MV-4-11 (cell line): ENCODE data around the gene PDGFD.
A peak's percentile ranks its signal among the peaks of the same experiment; 100 is the strongest.

Experiments
- DNase-seq: peaks from one replicate; lab custom pipeline; 2025; lab: John Stamatoyannopoulos, UW

The PDGFD gene

GRCh38 chr11:103920449-103920848 is 243.5 kb downstream of the PDGFD start:
- DNase-seq: no peak

- peak; percentile 46 for DNase-seq
Measured at GRCh38 chr11:103910721-103911120, 253.2 kb downstream of the PDGFD start.

GRCh38 chr11:103907548-103908455 is 256.1 kb downstream of the PDGFD start:
- peak; percentile 54 for DNase-seq

GRCh38 chr11:103907136-103907535 is 256.8 kb downstream of the PDGFD start:
- no peak for DNase-seq

- peak; percentile 80 for DNase-seq
Measured at GRCh38 chr11:103906291-103906867, 257.6 kb downstream of the PDGFD start.

GRCh38 chr11:103904324-103904667 is 259.7 kb downstream of the PDGFD start:
- peak; percentile 48 for DNase-seq

GRCh38 chr11:103903621-103904323 is 260.2 kb downstream of the PDGFD start:
- no peak for DNase-seq

GRCh38 chr11:103902994-103903393 is 261.0 kb downstream of the PDGFD start:
- peak; percentile 73 for DNase-seq

GRCh38 chr11:103901656-103902055 is 262.3 kb downstream of the PDGFD start:
- DNase-seq: no peak

- peak; percentile 33 for DNase-seq
Measured at GRCh38 chr11:103898577-103899336, 265.2 kb downstream of the PDGFD start.

GRCh38 chr11:103898065-103898464 is 265.9 kb downstream of the PDGFD start:
- peak; percentile 32 for DNase-seq

- peak; percentile 80 for DNase-seq
Measured at GRCh38 chr11:103897160-103897936, 266.6 kb downstream of the PDGFD start.

- DNase-seq: no peak
Measured at GRCh38 chr11:103895106-103895505, 268.8 kb downstream of the PDGFD start.

- DNase-seq: no peak
Measured at GRCh38 chr11:103894673-103895072, 269.3 kb downstream of the PDGFD start.

- no peak for DNase-seq
Measured at GRCh38 chr11:103894034-103894433, 269.9 kb downstream of the PDGFD start.

GRCh38 chr11:103893371-103893770 is 270.6 kb downstream of the PDGFD start:
- no peak for DNase-seq

GRCh38 chr11:103892603-103893002 is 271.3 kb downstream of the PDGFD start:
- peak; percentile 18 for DNase-seq

- DNase-seq: no peak
Measured at GRCh38 chr11:103890654-103891053, 273.3 kb downstream of the PDGFD start.

GRCh38 chr11:103889679-103890078 is 274.3 kb downstream of the PDGFD start:
- DNase-seq: no peak

- DNase-seq: no peak
Measured at GRCh38 chr11:103888541-103888951, 275.4 kb downstream of the PDGFD start.

- DNase-seq: peak; percentile 3
Measured at GRCh38 chr11:103887001-103887658, 276.8 kb downstream of the PDGFD start.
